GM21723 (cell line): ENCODE results near the gene TBXA2R.
"Not testable (repeated sequence)": the region's sequence is repeated elsewhere in the genome, so short reads cannot be mapped to it uniquely, and the experiment has no call there.

Experiments used
- ATAC-seq: cut with Tn5 transposase; IDR thresholded peaks from one replicate; pipeline ENCODE4 v1.9.1; 2021; ENCODE audit warnings: mild to moderate bottlenecking, moderate library complexity; ENCODE audit not compliant: unreplicated experiment

TBXA2R gene

DNA sequence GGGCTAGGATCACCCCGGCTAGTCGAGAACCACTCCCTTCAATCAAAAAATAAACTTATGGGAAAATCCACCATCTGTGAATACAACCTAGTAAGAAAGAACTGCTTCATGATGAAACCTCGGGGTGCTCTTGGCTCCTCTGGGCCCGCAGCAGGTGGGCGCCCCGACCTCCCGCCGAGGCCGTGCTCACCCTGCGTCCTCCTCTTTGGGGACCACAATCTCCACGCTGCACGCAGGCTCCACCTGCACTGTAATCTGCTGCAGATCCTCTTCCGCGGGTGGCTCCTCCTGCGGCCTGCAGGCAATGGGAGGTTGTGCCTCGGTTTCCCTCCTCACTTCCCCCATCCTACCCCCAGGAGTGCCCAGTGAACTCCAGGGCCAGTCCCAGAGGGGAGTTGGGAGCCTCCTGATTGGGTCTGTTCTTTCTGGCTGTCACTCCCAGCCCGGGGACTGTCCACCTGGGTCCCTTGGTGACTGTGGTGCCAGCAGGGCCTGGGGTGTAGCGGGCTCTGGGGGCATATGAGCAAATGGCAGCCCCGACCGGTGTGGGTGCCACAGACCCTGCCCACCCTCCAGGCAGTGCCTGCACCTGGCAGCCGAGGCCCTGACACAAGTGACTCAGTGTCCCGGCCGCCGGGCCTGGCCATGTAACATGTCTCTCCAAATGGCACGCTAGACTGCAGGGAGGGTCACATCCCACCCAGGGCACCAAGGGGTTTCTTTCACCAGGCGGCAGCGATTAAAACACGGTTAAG is 35.0 kb upstream of the TBXA2R start:
- ATAC-seq: no peak

DNA sequence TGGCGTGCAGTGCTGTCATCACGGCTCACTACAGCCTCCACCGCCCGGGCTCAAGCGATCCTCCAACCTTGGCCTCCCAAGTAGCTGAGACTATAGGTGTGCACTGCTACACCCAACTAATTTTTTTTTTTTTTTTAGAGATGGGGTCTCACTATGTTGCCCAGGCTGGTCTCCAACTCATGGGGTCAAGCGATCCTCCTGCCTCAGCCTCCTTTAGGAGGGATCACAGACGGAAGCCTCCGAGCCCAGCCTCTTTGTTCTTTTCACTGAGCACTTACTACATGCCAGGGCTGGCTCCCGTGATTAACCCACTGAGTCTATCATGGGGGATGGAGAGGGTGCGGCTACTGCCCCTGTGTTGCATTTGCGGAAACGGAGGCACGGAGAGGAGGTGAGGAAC is 32.8 kb upstream of the TBXA2R start:
- ATAC-seq: no peak

- no peak for ATAC-seq
Measured at GRCh38 chr19:3638208-3639193, 31.8 kb upstream of the TBXA2R start.

DNA sequence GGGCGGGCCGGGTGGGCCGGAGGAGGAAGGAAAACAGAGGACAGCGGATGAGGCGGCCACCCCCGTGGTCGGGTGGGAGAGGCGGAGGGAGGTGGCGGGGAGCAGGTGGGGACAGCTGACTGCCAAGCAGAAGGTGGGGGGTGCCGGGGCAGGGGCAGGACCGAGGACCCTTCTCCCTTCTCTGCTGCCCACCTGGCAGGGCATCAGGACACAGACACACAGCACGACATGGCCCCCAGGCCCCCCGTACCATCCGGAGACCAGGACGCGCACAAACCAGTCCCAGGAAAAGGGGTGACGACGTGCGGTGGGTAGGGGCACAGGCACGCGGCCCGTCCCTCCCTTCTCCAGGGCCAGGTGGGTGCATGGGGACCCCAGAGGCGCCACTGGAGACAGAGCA is 30.9 kb upstream of the TBXA2R start:
- ATAC-seq: no peak

DNA sequence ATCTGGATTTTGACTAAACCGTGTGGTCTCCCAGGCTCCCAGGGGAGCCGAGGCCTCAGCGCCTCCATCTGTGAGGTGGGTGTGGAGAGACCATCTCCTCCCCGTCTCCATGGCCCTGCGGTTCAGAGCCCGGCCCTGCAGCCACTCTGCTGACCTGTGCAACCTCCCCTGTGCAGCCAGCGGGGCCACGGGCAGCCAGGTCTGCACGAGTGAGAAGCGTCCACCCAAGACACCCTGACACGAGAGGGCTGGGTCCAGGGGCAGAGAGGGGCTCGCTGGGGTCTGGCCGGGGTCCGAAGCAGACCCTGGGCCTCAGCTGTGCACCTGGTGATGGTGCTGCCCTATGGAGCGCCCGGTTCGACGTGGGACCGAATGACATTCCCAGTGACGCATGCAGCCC is 30.3 kb upstream of the TBXA2R start:
- no peak for ATAC-seq

DNA sequence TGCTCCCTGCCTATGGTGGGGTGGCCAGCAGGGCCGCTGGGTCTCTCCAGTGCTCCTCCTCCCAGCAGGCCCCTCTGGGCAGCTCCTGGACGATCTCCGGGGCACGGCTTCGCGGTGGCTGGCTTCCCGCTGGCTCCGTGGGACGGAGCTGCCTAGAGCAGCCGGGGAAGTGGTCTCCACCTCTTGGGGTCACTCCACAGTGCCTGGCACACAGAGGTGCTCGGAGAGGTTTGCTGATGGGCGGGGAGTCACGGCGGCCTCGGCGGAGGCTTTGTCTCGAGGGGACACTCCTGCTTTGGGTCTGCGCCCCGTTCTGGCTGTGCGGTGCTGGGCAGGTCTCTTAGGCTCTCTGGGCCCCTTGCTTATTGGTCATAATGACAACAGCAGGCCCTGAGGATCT is 29.8 kb upstream of the TBXA2R start:
- ATAC-seq: no peak

- no peak for ATAC-seq
Measured at GRCh38 chr19:3634496-3635045, 27.9 kb upstream of the TBXA2R start.

DNA sequence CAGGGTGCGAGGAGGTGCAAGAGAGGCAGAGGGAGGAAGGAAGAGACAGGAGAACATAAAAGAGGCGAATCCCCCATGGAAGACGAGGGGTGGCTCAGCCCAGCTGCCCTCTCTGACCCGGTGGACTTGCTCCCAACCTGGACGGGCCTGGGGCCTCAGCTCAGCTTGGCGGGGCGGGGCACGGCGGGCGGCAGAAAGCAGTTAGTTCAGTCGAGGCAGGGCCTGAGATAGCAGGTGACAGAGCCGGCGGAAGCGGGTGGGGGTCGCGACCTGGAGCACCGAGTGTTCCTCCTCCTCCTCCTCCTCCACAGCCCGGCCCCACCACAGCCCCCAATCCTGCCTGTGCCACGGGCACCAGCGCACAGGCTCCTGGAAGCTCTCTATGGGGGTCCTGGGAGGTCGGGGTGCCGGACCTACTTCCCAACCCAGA is 26.9 kb upstream of the TBXA2R start:
- ATAC-seq: no peak

DNA sequence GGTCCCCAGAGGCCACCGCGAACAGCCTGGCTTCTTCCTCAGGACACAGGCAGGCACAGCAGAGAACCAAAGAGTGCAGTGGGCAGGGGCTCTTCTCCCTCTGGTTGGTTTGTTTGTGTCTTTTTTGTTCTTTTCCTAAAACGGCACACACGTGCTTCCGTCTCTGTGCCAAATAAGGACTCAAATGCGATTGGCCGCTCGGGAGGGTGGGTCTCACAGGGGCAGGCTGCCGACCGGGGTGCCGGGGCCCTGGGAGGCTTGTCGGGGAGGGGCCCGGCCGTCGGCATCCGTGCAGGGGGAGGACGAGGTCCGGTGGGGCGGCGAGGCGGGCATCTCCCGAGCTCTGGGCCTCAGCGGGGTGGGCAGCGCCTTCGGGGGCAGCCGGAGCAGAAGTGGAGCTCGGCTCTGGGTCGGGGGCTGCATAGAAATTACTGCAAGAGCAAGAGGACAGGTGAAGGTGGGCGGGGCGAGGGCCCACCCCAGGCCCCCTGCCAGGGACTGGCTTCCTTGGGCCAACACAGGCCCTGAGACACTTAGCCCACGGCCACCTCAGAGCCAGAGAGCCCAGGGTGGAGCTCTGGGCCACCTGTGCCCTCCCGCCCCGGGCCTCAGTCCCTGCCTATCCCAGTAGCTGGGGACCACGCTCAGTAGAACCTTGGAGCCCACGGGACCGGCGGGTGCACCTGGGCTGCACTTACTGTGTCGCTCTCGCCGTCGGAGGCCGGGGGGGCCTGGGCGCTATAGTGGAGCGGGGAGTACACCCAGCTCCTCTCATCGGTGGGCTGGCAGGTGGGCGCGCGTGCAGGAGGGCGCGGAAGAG is 26.3 kb upstream of the TBXA2R start:
- ATAC-seq: no peak

- ATAC-seq: no peak
Measured at GRCh38 chr19:3632098-3632497, 25.4 kb upstream of the TBXA2R start.

GRCh38 chr19:3631053-3631861 is 24.6 kb upstream of the TBXA2R start:
- ATAC-seq: no peak

GRCh38 chr19:3628766-3629165 is 22.1 kb upstream of the TBXA2R start:
- ATAC-seq: not testable (repeated sequence)

GRCh38 chr19:3627351-3627723 is 20.7 kb upstream of the TBXA2R start:
- no peak for ATAC-seq

DNA sequence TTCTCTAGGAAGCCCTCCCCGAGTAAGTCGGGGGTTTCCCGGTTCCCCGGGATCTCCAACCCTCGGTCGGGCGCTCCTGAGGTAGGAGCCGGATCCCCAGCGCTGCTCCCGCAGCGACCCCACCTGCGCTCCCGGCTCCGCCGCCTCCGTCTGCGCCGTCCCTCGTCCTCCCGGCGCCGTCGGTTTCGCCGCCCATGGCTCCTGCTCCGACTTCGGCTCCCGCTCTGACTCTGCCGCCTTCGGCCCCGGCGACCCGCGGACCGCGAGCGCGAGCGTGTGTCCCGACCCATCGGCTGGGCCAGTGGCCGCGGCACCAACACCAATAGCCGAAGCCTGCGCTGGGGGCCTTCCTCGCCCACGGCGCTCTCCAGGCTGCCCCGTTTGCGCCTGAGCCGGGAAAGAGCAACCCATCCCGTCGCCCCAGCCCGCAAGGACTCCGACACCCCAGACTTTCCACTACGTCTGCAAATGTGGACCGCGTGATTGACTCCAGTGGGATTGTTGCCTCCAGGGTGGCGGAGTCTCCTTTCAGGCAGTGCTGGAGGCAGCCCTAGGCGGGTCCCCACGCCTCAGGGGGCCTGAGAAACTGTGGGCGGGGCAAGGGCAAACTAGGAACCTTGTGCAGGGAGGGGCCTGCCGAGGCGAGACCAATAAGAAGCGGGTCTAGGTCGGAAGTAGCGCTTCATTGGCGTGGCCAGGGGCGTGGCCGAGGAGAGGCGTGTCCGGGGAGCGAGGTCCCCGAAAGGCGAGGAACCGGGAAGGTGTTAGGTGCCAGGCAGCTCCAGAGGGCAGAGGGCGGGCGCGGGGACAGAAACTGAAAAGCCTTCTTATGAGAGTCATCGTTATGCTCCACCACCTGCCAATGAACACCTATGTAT is 20.0 kb upstream of the TBXA2R start, which contains the start of gene CACTIN:
Gene CACTIN (minus strand): TSS at position 318 of the 878 bp plus-strand sequence. CDS start 28 bp downstream, at position 290.
- ATAC-seq: peak; percentile 83

DNA sequence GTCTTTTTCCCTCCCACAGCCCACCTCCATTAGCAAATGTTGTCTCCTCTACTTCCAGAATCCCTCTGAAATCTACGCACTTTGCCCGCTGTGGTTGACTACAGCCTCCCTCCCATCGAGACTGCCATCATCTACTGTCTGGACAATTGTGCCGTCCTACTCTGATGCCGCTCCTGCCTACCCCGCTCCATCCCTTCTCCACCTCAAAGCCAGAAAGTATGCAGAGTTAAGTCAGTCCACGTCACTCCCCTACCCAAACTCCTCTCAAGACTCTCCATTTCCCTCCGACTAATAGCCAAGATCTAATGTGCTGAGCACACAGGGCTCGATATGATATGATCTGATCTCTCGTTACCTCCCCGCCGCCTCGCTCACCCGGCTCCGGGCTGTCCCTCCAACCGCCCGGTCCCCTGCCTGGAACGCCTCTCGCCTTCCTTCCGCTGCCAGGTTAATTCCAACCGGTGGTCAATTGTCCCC is 19.4 kb upstream of the TBXA2R start:
- no peak for ATAC-seq

DNA sequence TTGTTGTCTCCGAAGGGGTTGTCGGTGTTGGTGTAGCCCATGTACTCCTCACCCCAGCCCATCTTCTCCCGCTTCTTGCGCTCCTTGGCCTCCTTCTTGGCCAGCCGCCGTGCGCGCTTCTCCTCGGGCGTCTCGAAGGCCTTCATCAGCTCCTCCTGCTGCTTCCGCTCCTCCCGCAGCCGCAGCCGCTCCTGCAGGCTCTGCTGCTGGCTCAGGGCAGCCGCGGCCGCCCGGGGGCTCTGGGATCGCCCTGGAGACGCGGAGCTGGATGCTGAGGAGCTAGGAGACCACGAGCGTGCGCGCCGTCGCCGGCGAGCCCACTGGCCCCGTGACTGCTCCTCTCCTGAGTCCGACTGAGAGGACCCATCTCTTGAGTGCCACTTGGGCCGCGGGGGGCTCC is 17.0 kb upstream of the TBXA2R start:
- ATAC-seq: no peak

DNA sequence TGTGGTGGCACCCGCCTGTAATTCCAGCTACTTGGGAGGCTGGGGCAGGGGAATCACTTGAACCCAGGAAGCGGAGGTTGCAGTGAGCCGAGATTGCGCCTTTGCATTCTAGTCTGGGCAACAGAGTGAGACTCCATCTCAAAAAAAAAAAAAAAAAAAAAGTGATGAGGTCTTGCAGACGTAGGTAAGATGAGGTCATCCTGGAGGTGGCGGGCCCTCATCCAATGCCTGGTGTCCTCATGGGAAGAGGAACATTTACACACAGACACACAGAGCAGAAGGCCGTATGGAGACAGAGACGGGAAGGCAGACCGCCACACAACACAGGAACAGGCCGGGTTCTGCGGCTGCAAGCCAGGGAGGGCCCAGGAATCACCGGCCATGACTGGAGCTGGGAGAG is 15.5 kb upstream of the TBXA2R start:
- no peak for ATAC-seq

GRCh38 chr19:3621689-3622088 is 15.0 kb upstream of the TBXA2R start:
- ATAC-seq: no peak
